Stimulated activated CD8-positive, alpha-beta memory T cell treated with anti-CD3 and anti-CD28 coated beads, Interleukin-7, amount 100 ng/mL, for 1 hour (primary cell): ENCODE data around the gene AFF1.
"Not testable (repeated sequence)": the region's sequence is repeated elsewhere in the genome, so short reads cannot be mapped to it uniquely, and the experiment has no call there.

Experiments
- DNase-seq, 2 donors: peaks; one replicate each; pipeline ENCODE4 v3.0.0-alpha.2; 2020; ENCODE audit warnings: low read depth in 2 of 2

Gene AFF1

GRCh38 chr4:87114245-87115062 is 179.6 kb downstream of the AFF1 start:
- no peak for DNase-seq

GRCh38 chr4:87116231-87116630 is 181.4 kb downstream of the AFF1 start:
- no peak for DNase-seq

GRCh38 chr4:87117051-87117731 is 182.4 kb downstream of the AFF1 start:
- no peak for DNase-seq

GRCh38 chr4:87117732-87118075 is 182.9 kb downstream of the AFF1 start:
- DNase-seq: no peak

- no peak for DNase-seq
These were observed 183.6 kb downstream of the AFF1 start for GRCh38 chr4:87118421-87118820.

- no peak for DNase-seq
These were observed 184.0 kb downstream of the AFF1 start for GRCh38 chr4:87118826-87119225.

GRCh38 chr4:87120010-87120409 is 185.2 kb downstream of the AFF1 start:
- no peak for DNase-seq

GRCh38 chr4:87120411-87121162 is 185.8 kb downstream of the AFF1 start:
- no peak for DNase-seq

- DNase-seq: no peak
These were observed 186.7 kb downstream of the AFF1 start for GRCh38 chr4:87121341-87122065.

- no peak for DNase-seq
These were observed 187.4 kb downstream of the AFF1 start for GRCh38 chr4:87122252-87122651.

GRCh38 chr4:87126056-87126455 is 191.2 kb downstream of the AFF1 start:
- DNase-seq: no peak

GRCh38 chr4:87128006-87128705 is 193.3 kb downstream of the AFF1 start:
- DNase-seq: no peak

GRCh38 chr4:87129681-87130080 is 194.9 kb downstream of the AFF1 start:
- no peak for DNase-seq

- no peak for DNase-seq
These were observed 196.3 kb downstream of the AFF1 start for GRCh38 chr4:87130985-87131703.

- DNase-seq: no peak
These were observed 197.2 kb downstream of the AFF1 start for GRCh38 chr4:87132035-87132434.

- no peak for DNase-seq
These were observed 198.4 kb downstream of the AFF1 start for GRCh38 chr4:87133183-87133582.

GRCh38 chr4:87134122-87134521 is 199.3 kb downstream of the AFF1 start:
- no peak for DNase-seq

- DNase-seq: no peak
These were observed 206.6 kb downstream of the AFF1 start for GRCh38 chr4:87141428-87141827.

GRCh38 chr4:87144356-87144755 is 209.5 kb downstream of the AFF1 start:
- no peak for DNase-seq

GRCh38 chr4:87145934-87146333 is 211.1 kb downstream of the AFF1 start:
- DNase-seq: not testable (repeated sequence)

- no peak for DNase-seq
These were observed 212.3 kb downstream of the AFF1 start for GRCh38 chr4:87147116-87147515.
